ENCODE data around the gene MGAT5.
"Not testable (repeated sequence)": the region's sequence is repeated elsewhere in the genome, so short reads cannot be mapped to it uniquely, and the experiment has no call there.

MGAT5 gene

GRCh38 chr2:134469516-134470115 lies 215.7 kb downstream of the MGAT5 start:
- DNase-seq (ENCODE audit: low read depth), result no peak

DNA sequence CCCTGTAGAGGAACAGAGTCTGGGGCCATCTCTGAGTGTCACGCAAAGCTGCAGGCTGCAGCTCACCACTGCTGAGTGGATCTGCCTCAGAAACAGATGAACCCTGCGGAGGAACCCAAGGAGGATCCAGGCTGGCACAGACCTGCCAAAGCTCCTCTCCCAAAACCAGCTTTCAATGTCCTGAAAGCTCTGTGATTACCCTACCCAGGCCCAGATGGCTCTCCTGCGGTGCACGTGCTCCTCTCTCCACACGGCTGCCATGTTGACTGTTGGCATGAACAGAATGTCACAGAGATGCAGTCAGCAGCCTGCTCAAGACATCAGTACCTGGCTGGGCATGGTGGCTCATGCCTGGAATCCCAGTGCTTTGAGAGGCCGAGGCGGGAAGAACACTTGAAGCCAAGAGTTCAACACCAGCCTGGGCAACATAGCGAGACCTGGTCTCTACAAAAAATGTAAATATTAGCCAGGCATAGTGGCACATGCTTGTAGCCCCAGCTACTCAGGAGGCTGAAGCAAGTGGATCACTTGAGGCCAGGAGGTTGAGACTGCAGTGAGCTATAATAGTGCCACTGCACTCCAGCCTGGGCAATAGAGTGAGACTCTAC lies 216.8 kb downstream of the MGAT5 start:
- no peak for DNase-seq (ENCODE audit: low read depth)

GRCh38 chr2:134476982-134477381 lies 223.1 kb downstream of the MGAT5 start:
- not testable (repeated sequence) for DNase-seq (ENCODE audit: low read depth)

- no peak for DNase-seq (ENCODE audit: low read depth)
Measured at GRCh38 chr2:134479696-134480330, 225.9 kb downstream of the MGAT5 start.

- no peak for DNase-seq (ENCODE audit: low read depth)
Measured at GRCh38 chr2:134482131-134482723, 228.4 kb downstream of the MGAT5 start.

- DNase-seq (ENCODE audit: low read depth), result no peak
Measured at GRCh38 chr2:134482766-134483340, 229.0 kb downstream of the MGAT5 start.

GRCh38 chr2:134489732-134490384 lies 236.0 kb downstream of the MGAT5 start:
- no peak for DNase-seq (ENCODE audit: low read depth)

- no peak for DNase-seq (ENCODE audit: low read depth)
Measured at GRCh38 chr2:134490559-134490958, 236.7 kb downstream of the MGAT5 start.

GRCh38 chr2:134491022-134491421 lies 237.2 kb downstream of the MGAT5 start:
- no peak for DNase-seq (ENCODE audit: low read depth)

- DNase-seq (ENCODE audit: low read depth), result no peak
Measured at GRCh38 chr2:134491771-134492441, 238.0 kb downstream of the MGAT5 start.

- DNase-seq (ENCODE audit: low read depth), result no peak
Measured at GRCh38 chr2:134493797-134494196, 239.9 kb downstream of the MGAT5 start.

DNA sequence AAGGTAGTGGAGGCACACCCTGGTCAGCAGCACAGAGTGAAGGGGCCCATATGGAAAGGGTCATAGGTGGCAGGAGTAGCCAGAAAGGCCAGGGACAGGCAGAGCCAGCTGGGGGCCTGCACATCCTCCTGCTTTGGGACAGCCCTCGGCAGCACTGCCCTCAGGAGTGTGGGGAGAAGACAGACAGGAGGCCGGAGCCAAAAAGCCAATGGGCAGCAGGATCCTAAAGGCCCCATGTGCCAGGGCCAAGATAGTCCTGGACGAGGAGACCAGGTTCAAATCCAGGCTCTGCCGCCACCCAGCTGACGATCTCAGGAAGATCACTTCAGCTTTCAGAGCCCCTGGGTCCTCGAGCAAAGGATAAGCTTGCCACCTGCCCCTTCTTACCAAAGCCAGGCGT lies 244.8 kb downstream of the MGAT5 start:
- no peak for DNase-seq (ENCODE audit: low read depth)

DNA sequence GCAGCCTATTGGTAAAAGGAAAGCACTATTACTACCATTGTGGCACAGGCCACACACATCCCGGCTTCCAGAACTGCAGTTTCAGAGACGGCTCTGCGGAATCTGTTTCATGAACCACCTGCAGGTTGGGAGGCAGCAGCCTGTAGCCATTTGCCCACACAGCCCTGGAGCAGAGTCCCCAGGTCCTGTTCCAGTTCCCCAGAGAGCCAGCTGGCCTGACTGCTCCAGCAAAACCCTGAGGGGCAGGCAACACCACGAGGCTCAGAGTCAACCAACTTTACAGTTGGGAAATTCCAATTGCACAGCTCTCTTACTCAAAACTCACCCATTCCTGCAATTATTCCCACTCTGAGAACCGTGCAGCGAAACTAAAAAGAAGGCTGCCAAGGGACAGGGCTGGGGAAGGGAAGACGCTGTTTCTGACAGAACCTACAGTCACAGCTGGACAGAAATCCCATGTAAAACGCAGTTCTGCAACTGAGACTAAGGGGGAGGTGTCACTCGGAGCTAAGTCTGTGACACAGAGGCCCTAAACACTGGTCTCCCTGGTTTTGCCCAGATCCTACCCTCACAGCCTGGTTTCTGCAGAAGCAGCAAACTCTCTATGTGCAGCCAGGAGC lies 245.5 kb downstream of the MGAT5 start:
- DNase-seq (ENCODE audit: low read depth), result no peak

GRCh38 chr2:134500211-134500935 lies 246.5 kb downstream of the MGAT5 start:
- no peak for DNase-seq (ENCODE audit: low read depth)

- DNase-seq (ENCODE audit: low read depth), result no peak
Measured at GRCh38 chr2:134501476-134502091, 247.7 kb downstream of the MGAT5 start.

- no peak for DNase-seq (ENCODE audit: low read depth)
Measured at GRCh38 chr2:134502104-134502503, 248.2 kb downstream of the MGAT5 start.
